HUDEP-2 (cell line): ENCODE results near the gene OTUB2.
"Not testable (repeated sequence)": the region's sequence is repeated elsewhere in the genome, so short reads cannot be mapped to it uniquely, and the experiment has no call there.

Experiments used
- DNase-seq, 76 experiments: peaks; one replicate each; lab custom pipeline; 2025; ENCODE audit not compliant: unreplicated experiment in 76 of 76; lab: John Stamatoyannopoulos, UW

The OTUB2 gene

GRCh38 chr14:94052199-94052598 lies 26.1 kb downstream of the OTUB2 start:
- DNase-seq: no peak

GRCh38 chr14:94052662-94053061 lies 26.5 kb downstream of the OTUB2 start:
- DNase-seq: no peak

GRCh38 chr14:94054401-94054800 lies 28.3 kb downstream of the OTUB2 start:
- DNase-seq: no peak

GRCh38 chr14:94054936-94055335 lies 28.8 kb downstream of the OTUB2 start:
- DNase-seq: no peak

GRCh38 chr14:94056579-94057308 lies 30.6 kb downstream of the OTUB2 start:
- DNase-seq: peak in 33 of 76 experiments; percentile 6 to 71 (median 26)

- no peak for DNase-seq
These were observed 32.1 kb downstream of the OTUB2 start for GRCh38 chr14:94058128-94058673.

GRCh38 chr14:94058674-94059138 lies 32.6 kb downstream of the OTUB2 start:
- no peak for DNase-seq

- DNase-seq: no peak
These were observed 33.9 kb downstream of the OTUB2 start for GRCh38 chr14:94059998-94060397.

GRCh38 chr14:94062344-94062940 lies 36.3 kb downstream of the OTUB2 start:
- DNase-seq: no peak

GRCh38 chr14:94066089-94066676 lies 40.0 kb downstream of the OTUB2 start:
- no peak for DNase-seq

GRCh38 chr14:94072076-94072475 lies 45.9 kb downstream of the OTUB2 start:
- not testable (repeated sequence) for DNase-seq

GRCh38 chr14:94074534-94074933 lies 48.4 kb downstream of the OTUB2 start:
- DNase-seq: no peak

GRCh38 chr14:94075008-94075407 lies 48.9 kb downstream of the OTUB2 start:
- DNase-seq: no peak

GRCh38 chr14:94077111-94077821 lies 51.1 kb downstream of the OTUB2 start:
- DNase-seq: no peak

- no peak for DNase-seq
These were observed 51.7 kb downstream of the OTUB2 start for GRCh38 chr14:94077823-94078222.

GRCh38 chr14:94079891-94080620 lies 53.9 kb downstream of the OTUB2 start:
- peak in 8 of 76 experiments; percentile 2 to 22 (median 10) for DNase-seq

- peak in 75 of 76 experiments; percentile 14 to 94 (median 89) for DNase-seq
These were observed 54.7 kb downstream of the OTUB2 start, which contains the start of the genes DDX24 and IFI27L1 for GRCh38 chr14:94080621-94081385. DDX24 (minus strand) TSS chr14:94081202; CDS start chr14:94079742, 1,460 bp downstream. IFI27L1 (plus strand) TSS chr14:94081310; CDS start chr14:94096938, 15,628 bp downstream.

- DNase-seq: peak in 1 of 76 experiments; percentile 29
These were observed 55.3 kb downstream of the OTUB2 start for GRCh38 chr14:94081386-94081820.

- DNase-seq: no peak
These were observed 61.8 kb downstream of the OTUB2 start for GRCh38 chr14:94087891-94088290.
